Keratinocyte (primary cell): ENCODE data around the gene GJC1. TPM values are rescaled to one million over a fixed set of nuclear protein-coding genes. Genes with fewer than 3 reads are reported as not detected.

Experiments
- DNase-seq: peaks from one replicate; pipeline ENCODE4 v3.0.0-alpha.2; 2011; ENCODE audit warnings: low read depth, missing footprints, low spot score
- FAIRE-seq: peaks from 2 replicates; lab custom pipeline; 2011; peaks lifted over from hg19 to GRCh38; lab: Jason Lieb, UNC
- H2AFZ ChIP-seq: 2 replicates; pipeline ENCODE4 v1.6.0; 2012; ENCODE audit warnings: low read length, control low read depth, inconsistent platforms; ENCODE audit not compliant: control insufficient read depth
- H3K27ac ChIP-seq: 2 replicates; pipeline ENCODE4 v1.5.1; 2011; ENCODE audit warnings: low read length; ENCODE audit not compliant: control insufficient read depth, insufficient read depth
- H3K27me3 ChIP-seq: 3 replicates; pipeline ENCODE4 v1.6.0; 2011; ENCODE audit warnings: low read length; ENCODE audit not compliant: control insufficient read depth, insufficient read depth; ENCODE audit errors: extremely low read depth
- H3K36me3 ChIP-seq, 2 experiments: 2 replicates in 1 of 2; 3 replicates in 1 of 2; pipeline ENCODE4 v1.5.1; 2011; ENCODE audit warnings: low read length in 2 of 2, mild to moderate bottlenecking in 1 of 2; ENCODE audit not compliant: control insufficient read depth in 2 of 2, insufficient read depth in 2 of 2; ENCODE audit errors: extremely low read depth in 1 of 2
- H3K4me1 ChIP-seq: 3 replicates; pipeline ENCODE4 v1.5.1; 2011; ENCODE audit warnings: low read length; ENCODE audit not compliant: control insufficient read depth, insufficient read depth; ENCODE audit errors: extremely low read depth
- H3K4me2 ChIP-seq: 3 replicates; pipeline ENCODE4 v1.6.0; 2011; ENCODE audit warnings: low read depth, low read length; ENCODE audit not compliant: control insufficient read depth, insufficient read depth; ENCODE audit errors: extremely low read depth
- H3K4me3 ChIP-seq, 3 experiments: fragments of 200-600 bp in 1 of 3; sonication (generic) in 1 of 3; 2 replicates in 2 of 3; 3 replicates in 1 of 3; pipeline ENCODE4 v1.5.1; 2011 to 2016; ENCODE audit warnings: low read length in 3 of 3, mild to moderate bottlenecking in 3 of 3, control low read depth in 2 of 3, inconsistent platforms in 1 of 3, low read depth in 1 of 3, mixed read lengths in 1 of 3, mixed run types in 1 of 3, moderate library complexity in 1 of 3; ENCODE audit not compliant: control insufficient read depth in 2 of 3, insufficient read depth in 2 of 3; ENCODE audit errors: extremely low read depth in 1 of 3
- H3K79me2 ChIP-seq: 2 replicates; pipeline ENCODE4 v1.6.0; 2012; ENCODE audit warnings: low read length; ENCODE audit not compliant: control insufficient read depth, insufficient read depth
- H3K9ac ChIP-seq: 3 replicates; pipeline ENCODE4 v1.6.0; 2011; ENCODE audit warnings: low read length; ENCODE audit not compliant: control insufficient read depth, insufficient read depth; ENCODE audit errors: extremely low read depth
- H3K9me1 ChIP-seq: 3 replicates; pipeline ENCODE4 v1.6.0; 2011; ENCODE audit warnings: low read length; ENCODE audit not compliant: control insufficient read depth, insufficient read depth; ENCODE audit errors: extremely low read depth
- H3K9me3 ChIP-seq: 2 replicates; pipeline ENCODE4 v1.5.1; 2012; ENCODE audit warnings: low read depth, low read length; ENCODE audit not compliant: control insufficient read depth
- H4K20me1 ChIP-seq: 3 replicates; pipeline ENCODE4 v1.6.0; 2011; ENCODE audit warnings: low read length; ENCODE audit not compliant: control insufficient read depth, insufficient read depth; ENCODE audit errors: extremely low read depth
- CTCF ChIP-seq, 3 experiments: IDR thresholded peaks in 1 of 3; conservative IDR thresholded peaks in 1 of 3; optimal IDR thresholded peaks in 1 of 3; 2 replicates in 2 of 3; 3 replicates in 1 of 3; pipeline versions ENCODE3 to v1.5.1; 2011; ENCODE audit warnings: low read length in 3 of 3, mild to moderate bottlenecking in 3 of 3, moderate library complexity in 2 of 3, control low read depth in 1 of 3, inconsistent platforms in 1 of 3; ENCODE audit not compliant: insufficient read depth in 2 of 3; ENCODE audit errors: extremely low read depth in 1 of 3
- EZH2 ChIP-seq: IDR thresholded peaks from one replicate; pipeline ENCODE4 v1.6.1; 2012; ENCODE audit warnings: inconsistent platforms, mild to moderate bottlenecking, low read length, moderate library complexity
- dilution Hi-C: fragments of 300-500 bp; cut with MboI; formaldehyde crosslinking; loops from one replicate; pipeline ENCODE4 v1.7.0; 2020; ENCODE audit warnings: low sequenced_read_pairs; ENCODE audit not compliant: extremely low pct_ligation_motif_present
- polyA plus RNA-seq, 5 experiments: library from polyadenylated mRNA; depleted of rRNA in 3 of 5; stranded (reverse) in 3 of 5; stranded (forward) in 1 of 5; unstranded in 1 of 5; fragments of >200 nt; gene quantifications; 1 replicate in 1 of 5; 2 replicates in 3 of 5; 3 replicates in 1 of 5; pipeline versions ENCODE4 v1.2.1 to v1.2.3, GENCODE V29; 2011 to 2012; ENCODE audit warnings: missing spikeins in 2 of 5, low read depth in 1 of 5, low replicate concordance in 1 of 5

The GJC1 gene
- polyA plus RNA-seq, 1 donor (not counting 4 experiments of a cell fraction or from before 2014, with no cell fraction given): 11.1 TPM

DNA sequence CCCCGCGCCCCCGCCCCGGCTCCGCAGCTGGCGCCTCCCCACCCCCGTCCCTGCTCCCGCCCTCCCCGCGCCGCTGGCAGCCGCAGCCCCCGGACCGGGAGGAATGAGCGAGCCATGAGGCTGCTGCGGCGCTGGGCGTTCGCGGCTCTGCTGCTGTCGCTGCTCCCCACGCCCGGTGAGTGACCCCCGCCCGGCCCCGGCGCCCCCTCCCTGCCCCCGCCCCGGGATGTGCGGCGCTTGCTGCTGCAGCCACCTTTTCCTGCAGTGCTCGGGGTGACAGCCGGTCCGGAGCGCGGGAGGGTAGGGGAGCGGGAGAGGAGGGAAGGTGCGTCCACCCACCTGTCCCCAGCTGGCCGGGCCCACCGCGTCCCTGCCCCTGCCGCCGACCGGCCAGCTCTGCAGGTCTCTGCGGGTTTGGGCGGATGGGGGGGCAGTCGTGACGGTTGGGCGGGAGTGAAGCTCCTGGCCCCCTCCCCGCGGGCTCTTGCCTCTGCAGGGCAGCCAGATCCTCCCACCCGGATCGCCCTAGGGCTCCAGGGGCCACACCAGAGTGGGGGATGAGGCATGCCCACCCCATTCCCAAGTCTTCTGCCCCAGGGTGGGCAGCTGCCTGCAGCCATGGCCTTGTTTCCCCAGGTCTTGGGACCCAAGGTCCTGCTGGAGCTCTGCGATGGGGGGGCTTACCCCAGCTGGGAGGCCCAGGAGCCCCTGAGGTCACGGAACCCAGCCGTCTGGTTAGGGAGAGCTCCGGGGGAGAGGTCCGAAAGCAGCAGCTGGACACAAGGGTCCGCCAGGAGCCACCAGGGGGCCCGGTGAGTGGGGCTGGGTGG, 70.8 kb downstream of the GJC1 start:
- no peak overlapping the region for H3K9ac ChIP-seq
- H4K20me1 ChIP-seq: no peaks in the 10 kb centered on the region
- no peaks in the 10 kb centered on the region for H3K9me1 ChIP-seq
- peak overlapping the region in 2 of 3 experiments; percentile 8 to 27 for H3K4me3 ChIP-seq
- TF ChIP-seq CTCF (optimal IDR thresholded peaks at IDR 0.05 in 1 of 3, IDR thresholded peaks at IDR 0.05 in 1 of 3, conservative IDR thresholded peaks at IDR 0.05 in 1 of 3; ENCODE audit: extremely low read depth in 1 of 3, insufficient read depth in 2 of 3, low read length in 3 of 3): no peak
- TF ChIP-seq EZH2: peak; percentile 71
- H3K79me2 ChIP-seq: no peaks in the 10 kb centered on the region
- H3K36me3 ChIP-seq: no peaks in the 10 kb centered on the region
- no peak overlapping the region for H2AFZ ChIP-seq
- FAIRE-seq (no peak), DNase-seq (no peak)
- dilution Hi-C loops: no loop called here
- no peaks in the 10 kb centered on the region for H3K9me3 ChIP-seq
- H3K27ac ChIP-seq: no peak overlapping the region
- H3K4me2 ChIP-seq: peak overlapping the region; percentile 37
- peaks cover 40% of the 10 kb centered on the region for H3K27me3 ChIP-seq
- H3K4me1 ChIP-seq: no peaks in the 10 kb centered on the region

GRCh38 chr17:44758414-44759085, 71.5 kb downstream of the GJC1 start, which contains the start of gene ADAM11:
Gene ADAM11, plus strand, starts transcription at chr17:44758988. Its CDS starts 212 bp downstream, at chr17:44759200.
- dilution Hi-C loops: no loop called here
- no peak within 1 kb of the TSS for H2AFZ ChIP-seq
- no peaks in the 10 kb centered on the region for H4K20me1 ChIP-seq
- H3K9me1 ChIP-seq: no peaks in the 10 kb centered on the region
- TF ChIP-seq CTCF (optimal IDR thresholded peaks at IDR 0.05 in 1 of 3, IDR thresholded peaks at IDR 0.05 in 1 of 3, conservative IDR thresholded peaks at IDR 0.05 in 1 of 3; ENCODE audit: extremely low read depth in 1 of 3, insufficient read depth in 2 of 3, low read length in 3 of 3): no peak
- peak; percentile 45 for TF ChIP-seq EZH2
- no peaks in the 10 kb centered on the region for H3K79me2 ChIP-seq
- H3K4me1 ChIP-seq: no peaks in the 10 kb centered on the region
- no peak within 1 kb of the TSS for H3K27ac ChIP-seq
- H3K9ac ChIP-seq: no peak within 1 kb of the TSS
- no peaks in the 10 kb centered on the region for H3K9me3 ChIP-seq
- FAIRE-seq (no peak), DNase-seq (no peak)
- H3K4me3 ChIP-seq: peak within 1 kb of the TSS in 2 of 3 experiments; percentile 8 to 27
- peaks cover 35% of the 10 kb centered on the region for H3K27me3 ChIP-seq
- H3K4me2 ChIP-seq: peak within 1 kb of the TSS; percentile 37
- H3K36me3 ChIP-seq: no peaks in the 10 kb centered on the region
